Endothelial cell (in vitro differentiated cells): ENCODE results near the gene RAET1E. TPM values are rescaled to one million over a fixed set of nuclear protein-coding genes. Genes with fewer than 3 reads are reported as not detected.
"Not testable (repeated sequence)": the region's sequence is repeated elsewhere in the genome, so short reads cannot be mapped to it uniquely, and the experiment has no call there.

Source experiments
- DNase-seq: peaks from one replicate; pipeline ENCODE4 v3.0.0; 2021; ENCODE audit warnings: low spot score
- H3K27ac Mint-ChIP-seq: one replicate; pipeline ENCODE4 v1.8.0; 2021; ENCODE audit warnings: mixed read lengths, inconsistent platforms; ENCODE audit not compliant: unreplicated experiment
- H3K27me3 Mint-ChIP-seq: one replicate; pipeline ENCODE4 v1.8.0; 2021; ENCODE audit warnings: mild to moderate bottlenecking, moderate library complexity, mixed read lengths, inconsistent platforms; ENCODE audit not compliant: unreplicated experiment
- H3K36me3 Mint-ChIP-seq: one replicate; pipeline ENCODE4 v1.8.0; 2021; ENCODE audit warnings: mild to moderate bottlenecking, low read depth, mixed read lengths, inconsistent platforms; ENCODE audit not compliant: unreplicated experiment
- H3K4me1 Mint-ChIP-seq: one replicate; pipeline ENCODE4 v1.8.0; 2021; ENCODE audit warnings: mild to moderate bottlenecking, mixed read lengths, inconsistent platforms; ENCODE audit not compliant: unreplicated experiment
- H3K4me3 Mint-ChIP-seq: one replicate; pipeline ENCODE4 v1.8.0; 2021; ENCODE audit warnings: mild to moderate bottlenecking, mixed read lengths, inconsistent platforms; ENCODE audit not compliant: unreplicated experiment
- H3K9me3 Mint-ChIP-seq: one replicate; pipeline ENCODE4 v1.8.0; 2021; ENCODE audit warnings: mixed read lengths, inconsistent platforms; ENCODE audit not compliant: unreplicated experiment
- total RNA-seq: library from RNA; stranded (reverse); fragmentation: NEBNext Ultra II Directional; extraction: Animal tissue kit (Norgen Biotek cat#: 25700); gene quantifications from one replicate; pipeline ENCODE4 v1.2.1, GENCODE V29; 2021; ENCODE audit not compliant: unreplicated experiment
- TF ChIP-seq, protein P1 (sequence below): fragments of 200-600 bp; sonication (generic); IDR thresholded peaks from one replicate; pipeline ENCODE4 v1.5.0; 2021; ENCODE audit warnings: antibody characterized with exemption; ENCODE audit not compliant: unreplicated experiment

Gene RAET1E
- total RNA-seq, 1 donor from 2014 or later = 0.28 TPM

GRCh38 chr6:149934249-149935156 is 36.6 kb upstream of the RAET1E start:
- peak; percentile 61 for DNase-seq
- TF ChIP-seq, protein P1, sequence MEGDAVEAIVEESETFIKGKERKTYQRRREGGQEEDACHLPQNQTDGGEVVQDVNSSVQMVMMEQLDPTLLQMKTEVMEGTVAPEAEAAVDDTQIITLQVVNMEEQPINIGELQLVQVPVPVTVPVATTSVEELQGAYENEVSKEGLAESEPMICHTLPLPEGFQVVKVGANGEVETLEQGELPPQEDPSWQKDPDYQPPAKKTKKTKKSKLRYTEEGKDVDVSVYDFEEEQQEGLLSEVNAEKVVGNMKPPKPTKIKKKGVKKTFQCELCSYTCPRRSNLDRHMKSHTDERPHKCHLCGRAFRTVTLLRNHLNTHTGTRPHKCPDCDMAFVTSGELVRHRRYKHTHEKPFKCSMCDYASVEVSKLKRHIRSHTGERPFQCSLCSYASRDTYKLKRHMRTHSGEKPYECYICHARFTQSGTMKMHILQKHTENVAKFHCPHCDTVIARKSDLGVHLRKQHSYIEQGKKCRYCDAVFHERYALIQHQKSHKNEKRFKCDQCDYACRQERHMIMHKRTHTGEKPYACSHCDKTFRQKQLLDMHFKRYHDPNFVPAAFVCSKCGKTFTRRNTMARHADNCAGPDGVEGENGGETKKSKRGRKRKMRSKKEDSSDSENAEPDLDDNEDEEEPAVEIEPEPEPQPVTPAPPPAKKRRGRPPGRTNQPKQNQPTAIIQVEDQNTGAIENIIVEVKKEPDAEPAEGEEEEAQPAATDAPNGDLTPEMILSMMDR = peak; percentile 93
- H3K9me3 Mint-ChIP-seq = no peaks in the 10 kb centered on the region
- H3K27ac Mint-ChIP-seq = no peak overlapping the region
- peaks cover 25% of the 10 kb centered on the region for H3K27me3 Mint-ChIP-seq
- no peak overlapping the region for H3K4me3 Mint-ChIP-seq
- H3K4me1 Mint-ChIP-seq = peaks cover 9% of the 10 kb centered on the region
- H3K36me3 Mint-ChIP-seq = no peaks in the 10 kb centered on the region

GRCh38 chr6:149933461-149933860 is 35.5 kb upstream of the RAET1E start:
- Mint-ChIP-seq H3K36me3 (no peaks in the 10 kb centered on the region), H3K27me3 (peaks cover 19% of the 10 kb centered on the region)

GRCh38 chr6:149933036-149933435 is 35.1 kb upstream of the RAET1E start:
- Mint-ChIP-seq H3K27ac (no peak overlapping the region), H3K36me3 (no peaks in the 10 kb centered on the region), H3K27me3 (peaks cover 19% of the 10 kb centered on the region), H3K4me3 (no peak overlapping the region), H3K4me1 (peaks cover 2% of the 10 kb centered on the region), H3K9me3 (no peaks in the 10 kb centered on the region)
- TF ChIP-seq, protein P1 = no peak
- DNase-seq = no peak

More at GRCh38 chr6:149933461-149933860, 35.5 kb upstream of the RAET1E start:
- no peak overlapping the region for H3K4me3 Mint-ChIP-seq
- H3K27ac Mint-ChIP-seq = no peak overlapping the region
- no peak for DNase-seq
- H3K9me3 Mint-ChIP-seq = no peaks in the 10 kb centered on the region
- TF ChIP-seq, protein P1 = no peak
- peaks cover 2% of the 10 kb centered on the region for H3K4me1 Mint-ChIP-seq

- DNase-seq = no peak
- Mint-ChIP-seq H3K4me1 (peaks cover 2% of the 10 kb centered on the region), H3K36me3 (no peaks in the 10 kb centered on the region), H3K4me3 (no peak overlapping the region), H3K27me3 (peaks cover 12% of the 10 kb centered on the region), H3K9me3 (no peaks in the 10 kb centered on the region), H3K27ac (no peak overlapping the region)
- TF ChIP-seq, protein P1 = no peak
Observed at GRCh38 chr6:149931501-149931900, 33.6 kb upstream of the RAET1E start.

GRCh38 chr6:149929422-149929821 is 31.5 kb upstream of the RAET1E start:
- Mint-ChIP-seq H3K4me3 (no peak overlapping the region), H3K4me1 (peaks cover 7% of the 10 kb centered on the region), H3K36me3 (no peaks in the 10 kb centered on the region), H3K27me3 (peaks cover 4% of the 10 kb centered on the region), H3K27ac (no peak overlapping the region), H3K9me3 (no peaks in the 10 kb centered on the region)
- TF ChIP-seq, protein P1 = peak; percentile 71
- peak; percentile 65 for DNase-seq

DNA sequence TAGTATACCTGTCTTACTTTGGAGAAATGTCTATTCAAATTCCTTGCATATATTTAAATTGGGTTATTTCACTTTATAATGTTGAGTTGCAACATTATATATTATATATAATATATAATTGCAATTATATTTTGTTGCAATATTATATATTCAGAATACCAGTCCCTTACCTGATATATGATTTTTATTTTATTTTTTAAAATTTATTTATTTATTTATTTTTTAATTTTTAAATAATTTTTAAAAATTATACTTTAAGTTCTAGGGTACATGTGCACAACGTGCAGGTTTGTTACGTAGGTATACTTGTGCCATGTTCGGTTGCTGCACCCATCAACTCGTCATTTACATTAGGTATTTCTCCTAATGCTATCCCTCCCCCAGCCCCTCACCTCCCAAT is 29.1 kb upstream of the RAET1E start:
- Mint-ChIP-seq H3K27me3 (peaks cover 15% of the 10 kb centered on the region), H3K4me1 (peaks cover 17% of the 10 kb centered on the region)
- DNase-seq, H3K27ac Mint-ChIP-seq, H3K9me3 Mint-ChIP-seq, H3K4me3 Mint-ChIP-seq, H3K36me3 Mint-ChIP-seq: not testable (repeated sequence)
